Thyroid gland (tissue), 4 donors: Measurements from ENCODE around the gene FOXJ3. TPM values are rescaled to one million over a fixed set of nuclear protein-coding genes. Genes with fewer than 3 reads are reported as not detected.

Experiments
- DNase-seq, 2 donors: peaks; one replicate each; pipeline ENCODE4 v3.0.0-alpha.2; 2019
- H3K27ac ChIP-seq, 3 donors: fragments of 200-600 bp; sonication (generic); 1 replicate in 2 of 3; 2 replicates in 1 of 3; pipeline ENCODE4 v1.5.1; 2016 to 2019; ENCODE audit warnings: mild to moderate bottlenecking in 1 of 3, moderate library complexity in 1 of 3
- H3K27me3 ChIP-seq: fragments of 200-600 bp; sonication (generic); one replicate; pipeline ENCODE4 v1.5.1; 2019
- H3K36me3 ChIP-seq, 2 donors: fragments of 200-600 bp; sonication (generic); one replicate each; pipeline ENCODE4 v1.5.1; 2016 to 2019
- H3K4me1 ChIP-seq, 2 donors: fragments of 200-600 bp; sonication (generic); one replicate each; pipeline ENCODE4 v1.5.1; 2017 to 2019
- H3K4me3 ChIP-seq, 3 donors: fragments of 200-600 bp; sonication (generic); replicated peaks in 1 of 3; 1 replicate in 2 of 3; 2 replicates in 1 of 3; pipeline ENCODE4 v1.5.1; 2016; ENCODE audit warnings: mild to moderate bottlenecking in 1 of 3
- H3K9me3 ChIP-seq: fragments of 200-600 bp; sonication (generic); one replicate; pipeline ENCODE4 v1.5.1; 2017
- POLR2A ChIP-seq, 2 donors: fragments of 450-650 bp; IDR thresholded peaks; one replicate each; pipeline ENCODE4 v1.6.1; 2017; ENCODE audit warnings: antibody characterized with exemption in 2 of 2, mild to moderate bottlenecking in 2 of 2, moderate library complexity in 1 of 2
- WGBS, 2 donors: methylation state at CpG; one replicate each; pipeline ENCODE4 v1.1.5; 2017; 5-methylcytosine and 5-hydroxymethylcytosine counted together
- intact Hi-C: fragments of 100-400 bp; cut with DNase I; formaldehyde crosslinking; loops from one replicate; pipeline ENCODE4 v1.15.1; 2023
- total RNA-seq, 4 donors: library from RNA; depleted of rRNA; stranded (reverse); fragments of >200 nt; gene quantifications; one replicate each; pipeline ENCODE4 v1.2.3, GENCODE V29; 2016
- TF ChIP-seq, protein P1 (sequence below), 6 experiments: fragments of 200-600 bp in 3 of 6; fragments of 450-650 bp in 3 of 6; sonication (generic) in 3 of 6; IDR thresholded peaks; one replicate each; pipeline ENCODE4 v1.5.1; 2016 to 2019; ENCODE audit warnings: antibody characterized with exemption in 6 of 6, mild to moderate bottlenecking in 2 of 6, inconsistent platforms in 1 of 6, moderate library complexity in 1 of 6

Gene FOXJ3
- 10 to 100 TPM; 55.4 to 87.5 (median 81.0) TPM for total RNA-seq

DNA sequence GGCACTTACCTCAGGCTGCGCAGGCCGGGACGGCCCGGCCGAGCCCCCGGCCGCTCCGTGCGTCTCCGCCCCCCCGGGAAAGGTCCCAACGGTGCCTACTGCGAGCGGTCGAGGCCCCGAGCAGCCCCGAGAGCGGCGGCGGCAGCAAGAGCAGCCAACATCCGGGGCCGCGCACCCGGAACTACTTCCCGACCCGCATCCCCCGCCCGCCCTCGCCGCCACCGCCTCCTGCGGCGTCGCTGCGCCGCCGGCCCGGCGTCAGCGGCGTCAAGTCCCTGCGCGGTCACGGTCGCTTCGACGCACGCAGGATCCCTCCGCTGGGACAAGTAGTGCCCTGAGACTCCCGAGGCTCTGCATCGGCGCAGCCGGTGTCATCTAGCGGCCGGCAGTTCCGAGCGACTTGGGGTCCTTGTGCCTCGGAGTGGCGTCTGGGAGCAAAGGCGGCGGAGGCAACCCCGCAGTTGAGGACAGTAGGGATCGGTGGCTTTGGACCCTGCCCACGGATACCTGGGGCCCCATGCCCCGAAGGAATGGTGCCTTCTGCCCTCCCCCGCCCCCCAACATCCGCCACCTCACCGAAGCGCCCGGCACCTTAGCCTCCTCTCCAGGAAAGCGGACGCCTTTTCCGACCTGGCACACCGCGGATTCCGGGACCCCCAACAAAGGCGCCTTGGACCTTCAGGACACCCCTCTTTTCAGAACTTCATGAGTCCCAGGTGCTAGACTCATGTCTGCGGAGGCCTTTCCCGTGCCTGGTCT lies at the start of gene FOXJ3:
Gene FOXJ3, minus strand, starts transcription at position 186 of the 759 bp plus-strand sequence. CDS start 24,142 bp downstream, outside the sequence.
- H3K4me1 ChIP-seq: peaks cover 12 to 16% of the 10 kb centered on the region in 2 donors
- H3K4me3 ChIP-seq: peak within 1 kb of the TSS; percentile 83 to 99 (median 90)
- TF ChIP-seq POLR2A (IDR thresholded peaks at IDR 0.05): peak; percentile 41 to 88
- TF ChIP-seq, protein P1, sequence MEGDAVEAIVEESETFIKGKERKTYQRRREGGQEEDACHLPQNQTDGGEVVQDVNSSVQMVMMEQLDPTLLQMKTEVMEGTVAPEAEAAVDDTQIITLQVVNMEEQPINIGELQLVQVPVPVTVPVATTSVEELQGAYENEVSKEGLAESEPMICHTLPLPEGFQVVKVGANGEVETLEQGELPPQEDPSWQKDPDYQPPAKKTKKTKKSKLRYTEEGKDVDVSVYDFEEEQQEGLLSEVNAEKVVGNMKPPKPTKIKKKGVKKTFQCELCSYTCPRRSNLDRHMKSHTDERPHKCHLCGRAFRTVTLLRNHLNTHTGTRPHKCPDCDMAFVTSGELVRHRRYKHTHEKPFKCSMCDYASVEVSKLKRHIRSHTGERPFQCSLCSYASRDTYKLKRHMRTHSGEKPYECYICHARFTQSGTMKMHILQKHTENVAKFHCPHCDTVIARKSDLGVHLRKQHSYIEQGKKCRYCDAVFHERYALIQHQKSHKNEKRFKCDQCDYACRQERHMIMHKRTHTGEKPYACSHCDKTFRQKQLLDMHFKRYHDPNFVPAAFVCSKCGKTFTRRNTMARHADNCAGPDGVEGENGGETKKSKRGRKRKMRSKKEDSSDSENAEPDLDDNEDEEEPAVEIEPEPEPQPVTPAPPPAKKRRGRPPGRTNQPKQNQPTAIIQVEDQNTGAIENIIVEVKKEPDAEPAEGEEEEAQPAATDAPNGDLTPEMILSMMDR (IDR thresholded peaks at IDR 0.05): no peak
- 0% methylated on average over 10 of the region's 79 CpGs for WGBS, 2 donors
- peak; percentile 93 for DNase-seq
- no peaks in the 10 kb centered on the region for H3K36me3 ChIP-seq
- intact Hi-C loops: loop anchor here (5.0 kb wide), 1 partner anchor 122 kb away; the partner anchor contains the start of genes PPCS and ZMYND12
- no peaks in the 10 kb centered on the region for H3K27me3 ChIP-seq
- H3K9me3 ChIP-seq: no peaks in the 10 kb centered on the region
- peak within 1 kb of the TSS; percentile 71 to 96 (median 92) for H3K27ac ChIP-seq

DNA sequence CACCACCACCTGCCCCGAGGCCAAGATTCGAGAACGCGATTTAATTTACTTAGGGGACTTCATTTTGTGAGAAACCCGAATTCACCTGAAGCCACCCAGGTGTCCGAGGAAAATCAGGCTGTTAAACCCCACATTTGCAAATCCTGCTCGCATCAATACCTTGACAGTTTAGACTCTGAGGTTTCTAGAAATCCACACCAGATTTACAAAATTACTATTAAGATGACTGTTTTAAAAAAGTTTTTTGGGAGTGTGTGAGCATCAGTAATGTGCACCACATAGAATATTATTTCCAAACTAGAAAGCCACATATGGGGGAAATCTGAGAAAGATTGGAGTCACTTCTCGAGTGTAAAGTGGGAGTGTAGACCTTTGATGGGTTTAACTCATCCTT lies 46.2 kb upstream of the FOXJ3 start:
- no peaks in the 10 kb centered on the region for H3K9me3 ChIP-seq
- intact Hi-C loops: no loop called here
- H3K27me3 ChIP-seq: peaks cover 4% of the 10 kb centered on the region
- H3K4me3 ChIP-seq: peak overlapping the region in 2 of 3 donors; percentile 30 to 39
- H3K36me3 ChIP-seq: no peaks in the 10 kb centered on the region
- TF ChIP-seq POLR2A (IDR thresholded peaks at IDR 0.05): no peak
- TF ChIP-seq, protein P1 (IDR thresholded peaks at IDR 0.05): no peak
- 22 to 26% methylated on average over 8 of the region's 8 CpGs for WGBS, 2 donors
- DNase-seq: no peak
- no peak overlapping the region for H3K27ac ChIP-seq
- peaks cover 6 to 10% of the 10 kb centered on the region in 2 donors for H3K4me1 ChIP-seq

DNA sequence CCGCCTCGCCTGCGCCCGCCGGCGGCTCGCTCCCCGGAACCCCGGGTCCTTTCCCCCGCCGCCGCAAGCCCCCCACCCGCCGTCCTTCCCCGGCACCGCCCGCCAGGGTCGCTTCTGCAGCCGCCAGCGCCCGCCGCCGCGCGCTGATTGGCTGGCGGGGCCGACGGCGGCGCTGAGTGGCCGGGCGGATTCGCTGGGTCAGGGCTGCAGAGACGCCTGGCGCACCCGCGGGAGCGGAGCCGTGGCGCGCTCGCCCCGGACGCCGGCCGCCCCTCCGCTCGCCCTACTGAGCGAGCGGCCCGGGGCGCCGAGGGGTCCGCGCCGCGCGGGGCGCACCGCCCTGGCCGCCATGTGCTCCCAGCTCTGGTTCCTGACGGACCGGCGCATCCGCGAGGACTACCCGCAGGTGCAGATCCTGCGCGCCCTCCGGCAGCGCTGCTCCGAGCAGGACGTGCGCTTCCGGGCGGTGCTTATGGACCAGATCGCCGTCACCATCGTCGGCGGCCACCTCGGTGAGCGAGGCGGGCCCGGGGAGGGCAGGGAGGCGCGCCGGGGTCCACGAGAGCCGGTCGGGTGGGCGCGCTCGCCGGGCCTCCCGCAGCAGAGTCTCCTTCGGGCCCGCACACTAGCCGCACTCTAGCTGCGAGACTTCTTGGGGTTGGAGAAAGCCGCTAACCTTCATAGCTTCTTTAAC lies 45.7 kb upstream of the FOXJ3 start, which contains the start of gene RIMKLA:
Gene RIMKLA, plus strand, starts transcription at position 207 of the 694 bp plus-strand sequence. Its CDS starts 143 bp downstream, at position 350.
- DNase-seq: peak; percentile 62
- Histone ChIP-seq H3K27me3 (peaks cover 4% of the 10 kb centered on the region), H3K36me3 (no peaks in the 10 kb centered on the region), H3K27ac (no peak within 1 kb of the TSS), H3K4me3 (peak within 1 kb of the TSS; percentile 30 to 48 (median 39)), H3K9me3 (no peaks in the 10 kb centered on the region), H3K4me1 (peaks cover 6 to 10% of the 10 kb centered on the region in 2 donors)
- 0 to 3% methylated on average over 22 to 23 of the region's 101 CpGs for WGBS, 2 donors
- TF ChIP-seq, protein P1 (IDR thresholded peaks at IDR 0.05): no peak
- TF ChIP-seq POLR2A (IDR thresholded peaks at IDR 0.05): peak in 1 of 2 donors; percentile 76
- intact Hi-C loops: no loop called here

DNA sequence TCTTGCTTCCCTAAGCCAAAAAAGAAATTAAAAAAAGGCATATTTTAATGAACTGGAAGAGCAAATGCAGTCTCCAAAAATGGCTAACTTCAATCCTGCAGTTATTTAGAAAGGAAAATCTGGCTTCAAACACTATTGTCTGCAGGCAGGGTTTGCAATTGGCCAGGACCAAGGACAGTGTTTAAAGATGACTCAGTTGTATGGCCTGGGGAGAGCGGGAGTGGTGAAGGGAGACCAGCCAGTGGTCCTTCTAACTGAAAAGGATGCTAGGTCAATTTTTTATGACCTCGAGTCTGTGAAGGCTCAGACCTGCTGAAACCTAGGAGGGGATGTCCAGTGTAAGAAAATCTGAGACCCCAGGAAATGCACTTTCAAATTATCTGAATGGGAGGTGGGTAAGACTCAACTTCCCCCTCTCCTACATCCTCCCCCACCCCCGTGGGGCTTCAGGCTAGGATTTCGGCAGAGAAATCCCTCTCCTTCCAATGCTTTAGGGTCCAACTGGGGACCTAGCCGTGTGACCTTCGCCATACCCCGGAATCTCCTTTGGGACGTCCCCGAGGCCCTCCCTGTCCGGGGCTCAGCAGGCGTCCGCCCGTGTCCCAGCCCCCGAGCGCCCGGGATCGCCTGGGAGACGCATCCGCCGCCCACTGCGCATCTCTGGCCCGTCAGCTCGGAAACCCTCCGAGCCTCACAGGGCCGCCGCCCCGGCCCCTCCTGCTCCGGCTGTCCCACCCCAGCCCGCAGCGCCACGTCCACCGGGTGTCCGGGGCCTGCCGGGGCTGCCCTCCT lies 45.0 kb upstream of the FOXJ3 start:
- intact Hi-C loops: no loop called here
- Histone ChIP-seq H3K4me1 (peaks cover 6 to 10% of the 10 kb centered on the region in 2 donors), H3K36me3 (no peaks in the 10 kb centered on the region), H3K9me3 (no peaks in the 10 kb centered on the region), H3K4me3 (peak overlapping the region; percentile 25 to 48 (median 39)), H3K27me3 (peaks cover 4% of the 10 kb centered on the region), H3K27ac (no peak overlapping the region)
- TF ChIP-seq, protein P1 (IDR thresholded peaks at IDR 0.05): no peak
- no peak for TF ChIP-seq POLR2A (IDR thresholded peaks at IDR 0.05)
- 4 to 31% methylated on average over 2 to 19 of the region's 34 CpGs for WGBS, 2 donors
- DNase-seq: no peak
